Retina (tissue), 1 donor: ENCODE measurements around the gene EXOC3L1.

Experiments
- DNase-seq: peaks from one replicate; pipeline ENCODE4 v3.0.0-alpha.2; 2016

EXOC3L1 gene

GRCh38 chr16:67181346-67181745 lies 8.6 kb downstream of the EXOC3L1 start:
- no peak for DNase-seq

- DNase-seq = no peak
Observed at GRCh38 chr16:67180166-67180565, 9.8 kb downstream of the EXOC3L1 start.

- no peak for DNase-seq
Observed at GRCh38 chr16:67179421-67180080, 10.4 kb downstream of the EXOC3L1 start.

- DNase-seq = peak; percentile 58
Observed at GRCh38 chr16:67177743-67178699, 11.9 kb downstream of the EXOC3L1 start.

GRCh38 chr16:67176662-67177061 lies 13.3 kb downstream of the EXOC3L1 start:
- no peak for DNase-seq

GRCh38 chr16:67174706-67175231 lies 15.2 kb downstream of the EXOC3L1 start:
- no peak for DNase-seq

- DNase-seq = peak; percentile 86
Observed at GRCh38 chr16:67173808-67174705, 15.9 kb downstream of the EXOC3L1 start.

GRCh38 chr16:67173323-67173722 lies 16.6 kb downstream of the EXOC3L1 start:
- no peak for DNase-seq

GRCh38 chr16:67170949-67171649 lies 18.8 kb downstream of the EXOC3L1 start:
- DNase-seq = peak; percentile 52

- peak; percentile 72 for DNase-seq
Observed at GRCh38 chr16:67170168-67170948, 19.6 kb downstream of the EXOC3L1 start, which contains the start of gene NOL3. NOL3 (plus strand) TSS chr16:67170538.

- peak; percentile 73 for DNase-seq
Observed at GRCh38 chr16:67169642-67170167, 20.2 kb downstream of the EXOC3L1 start.

GRCh38 chr16:67169011-67169451 lies 20.9 kb downstream of the EXOC3L1 start:
- DNase-seq = no peak

- DNase-seq = no peak
Observed at GRCh38 chr16:67167588-67167987, 22.3 kb downstream of the EXOC3L1 start.

GRCh38 chr16:67166598-67167168 lies 23.3 kb downstream of the EXOC3L1 start:
- DNase-seq = no peak

- DNase-seq = no peak
Observed at GRCh38 chr16:67166110-67166547, 23.8 kb downstream of the EXOC3L1 start.

- DNase-seq = peak; percentile 61
Observed at GRCh38 chr16:67165121-67166078, 24.5 kb downstream of the EXOC3L1 start.

- DNase-seq = no peak
Observed at GRCh38 chr16:67164599-67165061, 25.3 kb downstream of the EXOC3L1 start, which contains the start of gene HSF4. HSF4 (plus strand) TSS chr16:67164745; CDS start chr16:67164812, 67 bp downstream.

GRCh38 chr16:67163999-67164558 lies 25.9 kb downstream of the EXOC3L1 start:
- DNase-seq = no peak
